Kasumi-1 (cell line): ENCODE results near the gene ZBTB14.

Source experiments
- DNase-seq, 2 experiments: peaks; one replicate each; lab custom pipeline; 2025; lab: John Stamatoyannopoulos, UW

Gene ZBTB14

DNA sequence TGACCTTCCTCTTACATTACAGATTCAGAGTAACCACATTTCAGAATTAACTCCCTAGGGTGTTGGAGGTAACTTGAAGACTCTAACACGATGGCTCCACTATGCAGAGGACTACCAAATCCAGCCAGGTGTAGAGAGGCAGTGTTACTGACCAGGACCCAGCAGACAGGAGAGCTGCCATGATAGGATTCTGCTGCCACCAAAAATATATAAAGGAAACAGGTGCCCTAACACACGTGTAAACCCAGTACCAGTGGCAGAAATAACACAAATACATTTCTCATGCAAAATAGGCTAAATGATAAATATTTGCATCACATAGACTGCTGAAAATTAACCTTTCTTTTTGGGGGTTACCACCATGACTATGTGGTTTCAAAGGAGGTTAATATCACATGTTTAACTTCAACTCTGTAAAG, 7.0 kb downstream of the ZBTB14 start:
- no peak for DNase-seq

DNA sequence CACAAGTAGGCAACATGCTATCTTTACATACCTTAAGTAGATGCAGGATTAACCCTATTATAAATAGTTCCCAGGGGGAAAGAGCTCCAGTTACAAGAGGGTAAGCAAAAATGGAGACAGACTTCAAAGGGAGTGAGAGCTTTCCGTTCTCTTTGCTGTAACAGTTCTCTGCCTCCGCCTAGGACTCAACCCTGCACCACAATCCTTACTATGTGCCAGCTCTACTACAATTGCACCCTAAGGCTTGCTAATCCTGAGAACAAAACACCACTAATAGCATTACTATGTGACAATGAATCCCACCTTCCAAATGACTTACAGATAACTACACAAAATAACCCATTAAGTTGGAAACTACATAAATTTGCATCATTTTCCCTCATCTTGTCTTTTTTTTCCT, 7.7 kb downstream of the ZBTB14 start:
- no peak for DNase-seq

DNA sequence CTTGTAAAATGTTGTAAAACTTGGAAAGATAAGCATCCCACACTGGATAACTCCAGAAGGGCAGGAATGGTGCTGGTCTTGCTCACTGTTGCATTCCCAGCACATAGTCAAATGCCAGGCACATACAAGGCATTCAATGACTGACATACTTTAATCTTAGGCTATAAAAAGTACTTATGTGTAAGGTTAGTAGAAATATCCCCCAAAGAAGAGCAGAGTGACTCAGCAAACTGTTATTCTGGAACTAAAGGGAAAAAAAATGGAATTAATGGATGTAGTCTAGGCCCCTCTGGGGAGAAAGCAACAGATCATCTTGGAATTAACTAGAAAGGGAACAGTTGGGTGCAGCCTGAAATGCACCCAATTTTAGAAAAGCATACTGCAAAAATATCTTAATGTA, 9.0 kb downstream of the ZBTB14 start:
- no peak for DNase-seq

DNA sequence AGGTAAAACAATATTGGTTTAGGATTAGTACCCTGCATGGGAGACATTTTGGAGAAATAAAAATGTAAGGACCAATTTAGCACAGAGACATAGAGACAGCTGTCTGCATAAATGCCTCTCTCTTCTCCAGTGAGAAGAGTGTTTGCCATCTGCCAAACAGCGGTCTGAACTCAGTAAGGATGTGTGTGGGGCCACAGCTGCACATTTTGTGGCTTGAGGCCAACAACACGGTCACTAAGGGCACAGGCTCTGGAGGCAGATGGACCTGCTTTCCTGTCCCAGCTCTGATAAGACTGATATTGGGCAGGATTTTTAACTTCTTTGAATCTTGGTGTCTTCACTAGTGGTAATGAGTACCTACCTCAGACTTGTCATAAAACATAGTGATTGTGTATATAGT, 10.2 kb downstream of the ZBTB14 start:
- no peak for DNase-seq

DNA sequence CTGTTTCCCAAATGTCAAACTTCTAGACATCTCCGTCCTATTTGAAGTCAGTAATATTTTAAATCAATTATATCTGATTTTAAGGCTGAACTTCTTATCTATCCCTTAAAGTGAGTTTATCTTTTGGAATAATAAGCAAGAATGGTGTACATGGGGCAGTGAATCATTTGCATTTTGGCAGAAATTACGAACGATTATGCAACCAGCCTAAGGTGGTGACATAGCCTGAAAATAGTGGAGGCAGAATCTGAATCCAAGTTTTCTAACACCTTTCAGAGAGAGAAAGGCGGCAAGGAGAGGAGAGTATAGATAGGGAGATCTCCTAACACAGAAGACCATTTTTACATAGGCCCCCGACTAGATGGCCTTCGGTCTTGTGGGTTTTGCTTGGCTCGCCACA, 10.7 kb downstream of the ZBTB14 start:
- no peak for DNase-seq

DNA sequence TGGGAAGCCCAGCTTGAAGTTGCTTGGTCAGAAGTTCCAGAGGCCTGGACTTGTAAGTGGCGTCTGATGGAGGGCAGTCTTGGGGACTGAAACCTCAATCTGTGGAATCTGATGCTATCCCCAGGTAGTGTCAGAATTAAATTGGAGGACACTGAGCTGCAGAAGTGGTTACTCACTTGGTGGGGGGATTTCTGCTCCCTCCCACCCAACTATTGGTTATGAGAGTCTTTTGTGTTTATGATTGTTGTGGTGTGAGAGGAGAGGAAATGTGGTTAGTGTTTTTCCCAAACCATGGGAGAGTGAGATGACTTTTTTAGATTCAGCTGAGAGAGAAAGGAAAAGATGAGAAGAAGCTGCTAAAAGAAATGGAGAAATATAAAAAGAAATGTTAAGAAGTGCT, 12.8 kb downstream of the ZBTB14 start:
- no peak for DNase-seq

DNA sequence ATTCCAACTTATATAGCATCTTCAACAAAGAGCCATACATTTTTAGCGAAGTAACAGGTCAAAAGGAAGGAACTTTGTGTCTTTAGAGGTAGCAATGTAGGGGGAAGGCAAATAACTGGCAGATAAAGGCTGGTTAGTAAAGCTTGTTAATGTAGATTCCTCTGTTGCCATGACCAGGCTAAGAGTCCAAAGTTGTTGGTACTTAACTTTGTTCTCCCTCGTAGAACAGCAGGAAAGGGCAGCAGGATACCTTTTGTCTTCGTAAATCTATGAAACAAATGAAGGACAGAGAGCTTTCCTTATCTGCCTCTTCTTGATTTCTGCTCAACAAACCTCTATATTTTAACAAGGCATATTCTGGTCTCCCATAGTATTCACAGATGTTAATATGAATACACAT, 18.6 kb downstream of the ZBTB14 start:
- no peak for DNase-seq

DNA sequence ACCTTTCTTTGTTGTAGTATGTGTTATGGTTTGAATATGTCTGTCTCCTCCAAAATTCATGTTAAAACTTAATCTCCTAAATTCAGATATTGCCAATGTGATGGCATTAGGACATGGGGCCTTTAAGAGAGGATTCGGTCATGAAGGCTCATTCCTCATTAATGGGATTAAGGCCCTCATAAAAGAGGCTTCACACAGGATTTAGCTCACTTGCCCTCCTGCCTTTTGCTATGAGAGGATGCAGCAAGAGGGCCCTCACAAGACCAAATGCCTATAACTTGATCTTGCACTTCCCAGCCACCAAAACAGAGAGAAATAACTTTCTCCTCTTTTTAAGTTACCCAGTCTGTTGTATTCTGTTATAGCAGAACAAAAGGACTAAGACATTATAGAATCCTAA, 19.7 kb downstream of the ZBTB14 start:
- no peak for DNase-seq

DNA sequence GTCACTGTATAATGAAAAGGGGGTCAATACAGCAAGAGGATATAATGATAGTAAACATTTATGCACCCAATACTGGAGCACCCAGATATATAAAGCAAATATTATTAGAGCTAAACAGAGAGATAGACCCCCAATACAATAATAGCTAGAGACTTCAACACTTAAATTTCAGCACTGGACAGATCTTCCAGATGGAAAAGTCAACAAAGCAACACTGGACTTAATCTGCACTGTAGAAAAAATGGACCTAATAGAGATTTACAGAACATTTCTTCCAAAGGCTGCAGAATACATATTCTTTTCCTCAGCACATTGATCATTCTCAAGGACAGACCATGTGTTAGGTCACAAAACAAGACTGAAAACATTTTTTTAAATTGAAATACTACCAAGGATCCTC, 26.7 kb downstream of the ZBTB14 start:
- no peak for DNase-seq

DNA sequence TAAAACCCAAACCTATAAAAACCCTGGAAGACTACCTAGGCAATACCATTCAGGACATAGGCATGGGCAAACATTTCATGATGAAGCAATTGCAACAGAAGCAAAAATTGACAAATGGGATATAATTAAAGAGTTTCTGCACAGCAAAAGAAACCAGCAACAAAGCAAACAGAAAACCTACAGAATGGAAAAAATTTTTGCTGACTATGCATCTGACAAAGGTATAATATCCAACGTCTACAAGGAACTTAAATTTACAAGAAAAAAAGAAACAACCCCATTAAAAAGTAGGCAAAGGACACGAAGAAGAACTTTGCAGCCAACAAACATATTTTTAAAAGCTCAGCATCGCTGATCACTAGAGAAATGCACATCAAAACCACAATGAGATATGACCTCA, 28.8 kb downstream of the ZBTB14 start:
- DNase-seq: no peak

DNA sequence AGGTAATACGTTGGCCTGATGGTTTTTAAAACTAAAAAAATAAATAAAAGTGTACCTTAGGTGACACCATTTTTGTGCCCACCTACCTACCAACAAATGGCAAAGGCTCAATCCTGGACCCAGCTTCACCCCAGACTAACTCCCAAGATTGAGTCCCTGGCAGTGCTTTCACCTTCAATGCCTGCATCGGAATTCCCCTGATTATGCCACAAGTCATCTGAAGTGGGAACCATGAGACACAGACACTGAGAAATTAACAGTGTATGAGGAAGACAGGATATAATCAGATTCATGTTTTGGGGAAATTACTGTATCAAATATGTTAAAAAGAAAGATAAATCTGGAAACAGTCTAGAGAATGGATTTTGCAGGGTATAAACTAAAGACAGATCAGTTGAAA, 41.6 kb downstream of the ZBTB14 start:
- DNase-seq: no peak

DNA sequence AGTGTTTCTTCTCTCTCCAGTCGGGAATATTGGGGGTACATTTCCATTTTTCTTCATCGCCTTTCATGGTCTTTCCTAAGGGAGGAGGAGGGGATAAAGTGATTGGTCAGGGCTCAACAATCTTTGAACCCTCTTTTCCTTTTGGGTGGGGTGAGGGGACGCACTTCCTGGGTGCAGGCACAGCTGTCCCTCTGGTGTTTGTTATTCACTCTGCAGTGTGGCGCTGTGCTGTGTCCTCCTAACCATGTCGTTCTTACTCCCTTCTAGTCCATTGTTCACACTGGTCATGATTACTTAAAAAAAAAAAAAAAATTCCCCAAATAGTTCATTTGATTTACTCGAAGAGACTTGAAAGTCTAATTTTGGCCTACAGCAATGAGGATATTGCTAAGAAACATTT, 44.4 kb downstream of the ZBTB14 start:
- no peak for DNase-seq

DNA sequence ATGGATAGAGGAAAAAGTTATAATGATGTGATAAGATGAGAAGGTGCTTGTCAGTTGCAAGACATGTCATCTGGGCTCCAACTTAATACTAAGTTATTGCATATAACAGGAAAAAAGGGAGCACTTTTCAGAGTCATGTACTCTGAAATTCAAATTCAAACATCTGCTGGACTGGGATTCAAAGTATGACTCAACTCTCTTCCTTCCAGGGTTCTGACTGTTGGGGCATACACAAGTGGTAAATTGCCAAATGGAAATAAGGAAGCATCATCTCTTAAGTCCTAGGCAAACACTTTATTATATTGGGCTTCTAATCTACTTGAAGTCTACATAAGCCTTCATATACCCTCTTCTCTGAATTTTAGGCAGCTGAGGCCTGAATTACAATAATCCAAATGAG, 44.9 kb downstream of the ZBTB14 start:
- no peak for DNase-seq

DNA sequence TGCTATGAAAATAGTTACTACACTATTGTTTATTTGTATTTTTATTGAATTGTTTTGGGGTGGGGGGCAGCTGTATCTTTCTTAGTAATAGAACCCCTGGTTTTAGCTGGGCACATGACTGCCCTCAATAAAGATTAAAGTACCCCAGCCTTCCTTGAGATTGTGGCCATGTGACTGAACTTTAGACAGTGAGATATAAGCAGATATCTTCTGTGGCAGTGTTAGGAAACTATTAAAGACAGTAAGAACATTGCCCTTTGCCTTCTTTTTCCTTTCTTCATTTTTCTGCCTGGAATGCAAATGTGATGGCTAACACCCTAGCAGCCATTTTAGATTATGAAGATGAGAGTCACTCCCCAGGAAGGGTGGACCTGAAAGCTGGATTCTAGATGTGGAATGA, 50.6 kb downstream of the ZBTB14 start:
- no peak for DNase-seq

DNA sequence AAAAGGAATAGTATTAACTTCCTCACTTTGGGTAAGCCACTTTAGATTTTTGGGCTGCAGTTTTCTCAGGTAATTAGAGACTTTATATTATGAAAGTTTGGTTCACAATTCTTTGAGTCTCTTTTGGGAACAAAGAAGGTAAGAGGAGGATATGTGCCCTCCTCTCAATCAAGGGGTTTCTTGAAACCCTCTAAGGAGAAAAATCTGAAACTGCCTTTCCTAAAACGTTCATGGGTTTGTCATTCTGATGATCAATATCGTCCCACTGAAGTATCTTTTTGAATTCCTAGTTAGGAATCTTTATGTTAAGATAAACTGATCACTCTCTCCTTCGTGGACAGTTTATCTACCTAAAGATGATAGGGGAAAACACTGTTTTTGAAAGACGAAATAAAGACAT, 56.1 kb downstream of the ZBTB14 start:
- DNase-seq: no peak
